ENCODE data around the gene ATRIP. TPM values are rescaled to one million over a fixed set of nuclear protein-coding genes. Genes with fewer than 3 reads are reported as not detected.

Gene ATRIP
- polyA plus RNA-seq, 1 of the 3 experiments (the other 2 are of a cell fraction) = 5.6 TPM

DNA sequence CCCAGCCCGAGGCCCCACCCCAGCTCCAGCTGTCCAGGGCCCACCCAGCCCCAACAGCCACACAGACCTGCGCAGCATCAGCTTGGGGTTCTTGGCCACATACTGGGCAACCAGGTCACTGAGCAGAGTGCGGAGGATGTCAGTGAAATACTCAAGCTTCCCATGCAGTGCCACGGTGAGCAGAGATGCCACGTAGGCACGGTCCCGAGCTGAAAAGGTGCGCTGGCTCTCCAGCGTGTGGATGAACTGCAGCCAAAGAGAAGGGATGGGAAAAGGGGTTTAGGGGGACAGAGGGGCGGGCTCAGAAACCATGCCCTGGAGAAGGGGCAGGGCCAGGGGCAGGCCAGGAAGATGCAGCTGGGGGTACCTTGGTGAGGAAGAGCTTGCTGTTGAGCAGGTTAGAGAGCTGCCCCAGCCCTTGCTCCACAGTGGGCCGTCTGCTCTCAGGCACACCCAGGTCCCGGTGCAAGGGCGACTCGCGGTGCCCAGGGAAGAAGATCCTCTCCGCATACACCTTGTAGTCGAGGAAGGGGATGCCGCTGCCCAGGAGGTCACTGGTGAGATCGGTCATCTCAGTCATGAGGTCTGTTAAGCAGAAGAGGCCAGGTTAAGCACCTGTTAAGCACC is 34.0 kb upstream of the ATRIP start:
- H3K4me1 ChIP-seq (ENCODE audit: control insufficient read depth in 1 of 2, insufficient read depth in 2 of 2, low read depth in 1 of 2, low read length in 1 of 2) = no peaks in the 10 kb centered on the region
- H3K27ac ChIP-seq (ENCODE audit: low read depth in 2 of 2, low read length in 1 of 2) = no peak overlapping the region; a peak in 1 of 4 replicates
- H3K27me3 ChIP-seq (ENCODE audit: insufficient read depth) = no peaks in the 10 kb centered on the region
- no peaks in the 10 kb centered on the region for H4K20me1 ChIP-seq (ENCODE audit: insufficient read depth)
- CTCF ChIA-PET = interaction anchor here (3.1 to 15.6 kb wide), 2 partner anchors 12 to 19 kb away, joined by 14 to 399 read pairs; partner anchors contain the start of gene PLXNB1
- no peaks in the 10 kb centered on the region for H3K79me2 ChIP-seq (ENCODE audit: insufficient read depth)
- no peaks in the 10 kb centered on the region for H3K9me2 ChIP-seq
- DNase-seq = no peak
- TF ChIP-seq, protein P1, sequence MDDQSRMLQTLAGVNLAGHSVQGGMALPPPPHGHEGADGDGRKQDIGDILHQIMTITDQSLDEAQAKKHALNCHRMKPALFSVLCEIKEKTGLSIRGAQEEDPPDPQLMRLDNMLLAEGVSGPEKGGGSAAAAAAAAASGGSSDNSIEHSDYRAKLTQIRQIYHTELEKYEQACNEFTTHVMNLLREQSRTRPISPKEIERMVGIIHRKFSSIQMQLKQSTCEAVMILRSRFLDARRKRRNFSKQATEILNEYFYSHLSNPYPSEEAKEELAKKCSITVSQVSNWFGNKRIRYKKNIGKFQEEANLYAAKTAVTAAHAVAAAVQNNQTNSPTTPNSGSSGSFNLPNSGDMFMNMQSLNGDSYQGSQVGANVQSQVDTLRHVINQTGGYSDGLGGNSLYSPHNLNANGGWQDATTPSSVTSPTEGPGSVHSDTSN (IDR thresholded peaks at IDR 0.05) = no peak
- no peak for TF ChIP-seq RFX5 (IDR thresholded peaks at IDR 0.05; ENCODE audit: low read length)
- no peak for TF ChIP-seq POLR2AphosphoS5 (IDR thresholded peaks at IDR 0.05; ENCODE audit: low read depth, low read length)
- TF ChIP-seq, protein P2, sequence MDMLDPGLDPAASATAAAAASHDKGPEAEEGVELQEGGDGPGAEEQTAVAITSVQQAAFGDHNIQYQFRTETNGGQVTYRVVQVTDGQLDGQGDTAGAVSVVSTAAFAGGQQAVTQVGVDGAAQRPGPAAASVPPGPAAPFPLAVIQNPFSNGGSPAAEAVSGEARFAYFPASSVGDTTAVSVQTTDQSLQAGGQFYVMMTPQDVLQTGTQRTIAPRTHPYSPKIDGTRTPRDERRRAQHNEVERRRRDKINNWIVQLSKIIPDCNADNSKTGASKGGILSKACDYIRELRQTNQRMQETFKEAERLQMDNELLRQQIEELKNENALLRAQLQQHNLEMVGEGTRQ (IDR thresholded peaks at IDR 0.05; ENCODE audit: borderline replicate concordance, low read depth, low read length) = no peak
- TF ChIP-seq, protein P3, sequence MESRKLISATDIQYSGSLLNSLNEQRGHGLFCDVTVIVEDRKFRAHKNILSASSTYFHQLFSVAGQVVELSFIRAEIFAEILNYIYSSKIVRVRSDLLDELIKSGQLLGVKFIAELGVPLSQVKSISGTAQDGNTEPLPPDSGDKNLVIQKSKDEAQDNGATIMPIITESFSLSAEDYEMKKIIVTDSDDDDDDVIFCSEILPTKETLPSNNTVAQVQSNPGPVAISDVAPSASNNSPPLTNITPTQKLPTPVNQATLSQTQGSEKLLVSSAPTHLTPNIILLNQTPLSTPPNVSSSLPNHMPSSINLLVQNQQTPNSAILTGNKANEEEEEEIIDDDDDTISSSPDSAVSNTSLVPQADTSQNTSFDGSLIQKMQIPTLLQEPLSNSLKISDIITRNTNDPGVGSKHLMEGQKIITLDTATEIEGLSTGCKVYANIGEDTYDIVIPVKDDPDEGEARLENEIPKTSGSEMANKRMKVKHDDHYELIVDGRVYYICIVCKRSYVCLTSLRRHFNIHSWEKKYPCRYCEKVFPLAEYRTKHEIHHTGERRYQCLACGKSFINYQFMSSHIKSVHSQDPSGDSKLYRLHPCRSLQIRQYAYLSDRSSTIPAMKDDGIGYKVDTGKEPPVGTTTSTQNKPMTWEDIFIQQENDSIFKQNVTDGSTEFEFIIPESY (IDR thresholded peaks at IDR 0.05; ENCODE audit: borderline replicate concordance, low read depth) = no peak
- TF ChIP-seq TAF1 (IDR thresholded peaks at IDR 0.05; ENCODE audit: borderline replicate concordance, low read depth, low read length) = no peak
- TF ChIP-seq YY1 (IDR thresholded peaks at IDR 0.05; ENCODE audit: low read depth) = no peak
- TF ChIP-seq CHD2 (IDR thresholded peaks at IDR 0.05; ENCODE audit: low read length, partially characterized antibody) = no peak
- no peak for TF ChIP-seq EZH2phosphoT487 (IDR thresholded peaks at IDR 0.05; ENCODE audit: borderline replicate concordance, low read depth)
- no peak for TF ChIP-seq RXRA (IDR thresholded peaks at IDR 0.05; ENCODE audit: borderline replicate concordance, low read depth)
- no peak for TF ChIP-seq SIN3A (IDR thresholded peaks at IDR 0.05; ENCODE audit: borderline replicate concordance, low read depth, low read length)
- no peak for TF ChIP-seq FOXJ3 (CRISPR knock-in tag; IDR thresholded peaks at IDR 0.05)
- TF ChIP-seq MXI1 (IDR thresholded peaks at IDR 0.05; ENCODE audit: low read depth, low read length) = no peak
- TF ChIP-seq, protein P4, sequence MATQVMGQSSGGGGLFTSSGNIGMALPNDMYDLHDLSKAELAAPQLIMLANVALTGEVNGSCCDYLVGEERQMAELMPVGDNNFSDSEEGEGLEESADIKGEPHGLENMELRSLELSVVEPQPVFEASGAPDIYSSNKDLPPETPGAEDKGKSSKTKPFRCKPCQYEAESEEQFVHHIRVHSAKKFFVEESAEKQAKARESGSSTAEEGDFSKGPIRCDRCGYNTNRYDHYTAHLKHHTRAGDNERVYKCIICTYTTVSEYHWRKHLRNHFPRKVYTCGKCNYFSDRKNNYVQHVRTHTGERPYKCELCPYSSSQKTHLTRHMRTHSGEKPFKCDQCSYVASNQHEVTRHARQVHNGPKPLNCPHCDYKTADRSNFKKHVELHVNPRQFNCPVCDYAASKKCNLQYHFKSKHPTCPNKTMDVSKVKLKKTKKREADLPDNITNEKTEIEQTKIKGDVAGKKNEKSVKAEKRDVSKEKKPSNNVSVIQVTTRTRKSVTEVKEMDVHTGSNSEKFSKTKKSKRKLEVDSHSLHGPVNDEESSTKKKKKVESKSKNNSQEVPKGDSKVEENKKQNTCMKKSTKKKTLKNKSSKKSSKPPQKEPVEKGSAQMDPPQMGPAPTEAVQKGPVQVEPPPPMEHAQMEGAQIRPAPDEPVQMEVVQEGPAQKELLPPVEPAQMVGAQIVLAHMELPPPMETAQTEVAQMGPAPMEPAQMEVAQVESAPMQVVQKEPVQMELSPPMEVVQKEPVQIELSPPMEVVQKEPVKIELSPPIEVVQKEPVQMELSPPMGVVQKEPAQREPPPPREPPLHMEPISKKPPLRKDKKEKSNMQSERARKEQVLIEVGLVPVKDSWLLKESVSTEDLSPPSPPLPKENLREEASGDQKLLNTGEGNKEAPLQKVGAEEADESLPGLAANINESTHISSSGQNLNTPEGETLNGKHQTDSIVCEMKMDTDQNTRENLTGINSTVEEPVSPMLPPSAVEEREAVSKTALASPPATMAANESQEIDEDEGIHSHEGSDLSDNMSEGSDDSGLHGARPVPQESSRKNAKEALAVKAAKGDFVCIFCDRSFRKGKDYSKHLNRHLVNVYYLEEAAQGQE (IDR thresholded peaks at IDR 0.05; ENCODE audit: low read depth, low read length) = no peak
- TF ChIP-seq ELF1 (IDR thresholded peaks at IDR 0.05) = no peak
- no peak for TF ChIP-seq EP300 (IDR thresholded peaks at IDR 0.05; ENCODE audit: borderline replicate concordance in 1 of 2, low read depth in 1 of 2, low read length in 1 of 2)
- TF ChIP-seq MEF2A (IDR thresholded peaks at IDR 0.05; ENCODE audit: borderline replicate concordance, low read depth) = no peak
- no peak for TF ChIP-seq SMC3 (IDR thresholded peaks at IDR 0.05; ENCODE audit: low read depth, low read length)
- TF ChIP-seq TCF12 (IDR thresholded peaks at IDR 0.05) = no peak
- no peak for TF ChIP-seq FOXM1 (IDR thresholded peaks at IDR 0.05; ENCODE audit: low read depth)
- 95% methylated on average over 15 of the region's 19 CpGs for WGBS (ENCODE audit: low lambda C conversion rate)
- no peaks in the 10 kb centered on the region for H3F3A ChIP-seq (replicated peaks; ENCODE audit: insufficient read depth)
- H3K9ac ChIP-seq = no peak overlapping the region
- H2AFZ ChIP-seq (ENCODE audit: low read depth) = no peak overlapping the region
- POLR2A ChIA-PET = interaction anchor here (0.6 kb wide), 1 partner anchor 127 kb away, joined by 4 read pairs; no protein-coding TSS in a partner anchor
- H3K4me2 ChIP-seq = no peak overlapping the region
- H3K9me3 ChIP-seq = no peaks in the 10 kb centered on the region
- H3K4me3 ChIP-seq (ENCODE audit: low read depth in 2 of 2, low read length in 1 of 2) = no peak overlapping the region
- H3K36me3 ChIP-seq (replicated peaks in 1 of 2; ENCODE audit: control insufficient read depth in 1 of 2, insufficient read depth in 2 of 2, low read length in 1 of 2) = peaks cover 0 to 78% of the 10 kb centered on the region in 2 experiments
